GM12878 (cell line): ENCODE results near the gene NFATC1. TPM values are rescaled to one million over a fixed set of nuclear protein-coding genes. Genes with fewer than 3 reads are reported as not detected.

Experiments
- ATAC-seq: fragments of 200-7000 bp; cut with Tn5 transposase; 3 replicates; pipeline ENCODE4 v1.9.1; 2020; ENCODE audit warnings: mild to moderate bottlenecking, moderate library complexity
- BruUV-seq: library from RNA; stranded (reverse); fragments of 400-500 nt; replicated peaks from 2 replicates; lab custom pipeline; 2021; lab: Mats Ljungman, UMichigan
- CTCF ChIA-PET: fragments of 300-600 bp; sonication (Branson Sonifier 250); formaldehyde crosslinking; extraction: SDS; loops from one replicate; lab custom pipeline; 2021; ENCODE audit warnings: inconsistent platforms; lab: Yijun Ruan, JAX
- POLR2A ChIA-PET: fragments of 350-600 bp; formaldehyde crosslinking; extraction: SDS; loops from one replicate; lab custom pipeline; 2021; ENCODE audit warnings: inconsistent platforms; lab: Charles Lee
- RAD21 ChIA-PET: fragments of 300-600 bp; sonication (Branson Sonifier 250); formaldehyde crosslinking; loops from one replicate; lab custom pipeline; 2023; ENCODE audit warnings: antibody characterized with exemption; ENCODE audit not compliant: unreplicated experiment; lab: Charles Lee
- SMC1A ChIA-PET: fragments of 300-600 bp; sonication (Branson Sonifier 250); formaldehyde crosslinking; loops from one replicate; lab custom pipeline; 2023; ENCODE audit not compliant: unreplicated experiment, uncharacterized antibody; lab: Charles Lee
- DNase-seq: peaks from one replicate; pipeline ENCODE4 v3.0.0-alpha.2; 2011; ENCODE audit warnings: low read depth, low spot score
- FAIRE-seq: peaks from 3 replicates; lab custom pipeline; 2011; peaks lifted over from hg19 to GRCh38; lab: Jason Lieb, UNC
- H2AFZ ChIP-seq: 2 replicates; pipeline ENCODE4 v1.6.0; 2011; ENCODE audit warnings: low read depth, low read length, control low read depth; ENCODE audit not compliant: control insufficient read depth
- H3K27ac ChIP-seq: 2 replicates; pipeline ENCODE4 v1.5.1; 2011; ENCODE audit warnings: control low read depth; ENCODE audit not compliant: control insufficient read depth, insufficient read depth
- H3K27me3 ChIP-seq, 2 experiments: replicated peaks in 1 of 2; 2 replicates each; pipeline versions ENCODE4 v1.6.0 to v1.6.1; 2011; ENCODE audit warnings: low read length in 1 of 2; ENCODE audit not compliant: control insufficient read depth in 2 of 2, insufficient read depth in 2 of 2
- H3K36me3 ChIP-seq, 2 experiments: 2 replicates each; pipeline ENCODE4 v1.5.1; 2011; ENCODE audit warnings: low read length in 1 of 2; ENCODE audit not compliant: control insufficient read depth in 2 of 2, insufficient read depth in 2 of 2
- H3K4me1 ChIP-seq: 2 replicates; pipeline ENCODE4 v1.6.1; 2011; ENCODE audit warnings: mild to moderate bottlenecking, low read length, moderate library complexity, mixed read lengths; ENCODE audit not compliant: control insufficient read depth, insufficient read depth
- H3K4me2 ChIP-seq: 2 replicates; pipeline ENCODE4 v1.6.0; 2011; ENCODE audit warnings: control low read depth; ENCODE audit not compliant: control insufficient read depth, insufficient read depth
- H3K4me3 ChIP-seq: fragments of 200-600 bp; sonication (generic); 2 replicates; pipeline ENCODE4 v1.5.1; 2016
- H3K79me2 ChIP-seq: 2 replicates; pipeline ENCODE4 v1.6.0; 2011; ENCODE audit warnings: low read length; ENCODE audit not compliant: control insufficient read depth, insufficient read depth
- H3K9ac ChIP-seq: 2 replicates; pipeline ENCODE4 v1.8.0; 2011; ENCODE audit warnings: low read length, control low read depth, mixed read lengths; ENCODE audit not compliant: control insufficient read depth, insufficient read depth
- H3K9me3 ChIP-seq: replicated peaks from 3 replicates; pipeline ENCODE4 v1.5.1; 2011; ENCODE audit warnings: mild to moderate bottlenecking, low read length; ENCODE audit not compliant: control insufficient read depth, insufficient read depth
- H4K20me1 ChIP-seq: 2 replicates; pipeline ENCODE4 v1.6.0; 2011; ENCODE audit not compliant: control insufficient read depth, insufficient read depth
- BCL3 ChIP-seq: IDR thresholded peaks from 2 replicates; pipeline ENCODE4 v1.6.1; 2011; ENCODE audit warnings: borderline replicate concordance, low read depth, mild to moderate bottlenecking, moderate library complexity, low read length; ENCODE audit not compliant: insufficient read depth, poor library complexity, severe bottlenecking
- BHLHE40 ChIP-seq, 2 experiments: fragments of 450-650 bp in 1 of 2; IDR thresholded peaks; 2 replicates each; pipeline ENCODE4 v1.6.1; 2011 to 2017; ENCODE audit warnings: low read depth in 2 of 2, borderline replicate concordance in 1 of 2, improper control_type of control experiment in 1 of 2, low read length in 1 of 2, mild to moderate bottlenecking in 1 of 2
- CHD4 ChIP-seq: fragments of 200-600 bp; sonication (generic); IDR thresholded peaks from 2 replicates; pipeline ENCODE4 v1.6.1; 2016; ENCODE audit warnings: mild to moderate bottlenecking
- E4F1 ChIP-seq: fragments of 450-650 bp; IDR thresholded peaks from 2 replicates; pipeline ENCODE4 v1.6.1; 2018; ENCODE audit warnings: borderline replicate concordance, mild to moderate bottlenecking; ENCODE audit not compliant: partially characterized antibody
- ELK1 ChIP-seq: IDR thresholded peaks from 2 replicates; pipeline ENCODE4 v1.6.1; 2012; ENCODE audit warnings: low read depth, low read length, improper control_type of control experiment
- FOXK2 ChIP-seq: fragments of 450-650 bp; IDR thresholded peaks from 2 replicates; pipeline ENCODE4 v1.6.1; 2017; ENCODE audit warnings: mild to moderate bottlenecking, moderate library complexity
- IKZF1 ChIP-seq: fragments of 450-650 bp; conservative IDR thresholded peaks from 2 replicates; pipeline ENCODE4 v1.6.1; 2017; ENCODE audit warnings: antibody characterized with exemption, mild to moderate bottlenecking
- MTA2 ChIP-seq: fragments of 450-650 bp; IDR thresholded peaks from 2 replicates; pipeline ENCODE4 v1.6.1; 2016; ENCODE audit warnings: low read depth, mild to moderate bottlenecking, moderate library complexity
- NFYB ChIP-seq: IDR thresholded peaks from 2 replicates; pipeline ENCODE4 v1.6.1; 2011; ENCODE audit warnings: low read depth, mild to moderate bottlenecking, low read length, improper control_type of control experiment, moderate library complexity; ENCODE audit not compliant: insufficient read depth
- SMAD5 ChIP-seq: IDR thresholded peaks from 2 replicates; pipeline ENCODE4 v1.6.1; 2016; ENCODE audit warnings: antibody characterized with exemption, low read depth
- SMARCA5 ChIP-seq: fragments of 450-650 bp; IDR thresholded peaks from 2 replicates; pipeline ENCODE4 v1.6.1; 2017; ENCODE audit warnings: mild to moderate bottlenecking
- SP1 ChIP-seq: IDR thresholded peaks from one replicate; pipeline ENCODE4 v1.6.1; 2011; ENCODE audit warnings: low read depth, low read length
- SUPT20H ChIP-seq: IDR thresholded peaks from 2 replicates; pipeline ENCODE4 v1.6.1; 2011; ENCODE audit warnings: low read depth, mild to moderate bottlenecking, low read length, moderate library complexity, borderline replicate concordance; ENCODE audit not compliant: control insufficient read depth
- TARDBP ChIP-seq: IDR thresholded peaks from 2 replicates; pipeline ENCODE4 v1.6.1; 2016; ENCODE audit warnings: borderline replicate concordance
- ZBED1 ChIP-seq: IDR thresholded peaks from 2 replicates; pipeline ENCODE4 v1.6.1; 2016; ENCODE audit warnings: borderline replicate concordance
- WGBS: methylation state at CpG from one replicate; pipeline ENCODE4 v1.1.6; 2016; ENCODE audit warnings: low lambda C conversion rate; ENCODE audit not compliant: insufficient replicate concordance, insufficient coverage; ENCODE audit errors: missing lambda C conversion rate; 5-methylcytosine and 5-hydroxymethylcytosine counted together
- in situ Hi-C: fragments of 300-500 bp; cut with MboI; formaldehyde crosslinking; loops from 9 replicates; pipeline ENCODE4 v1.14.3; 2018; ENCODE audit warnings: mixed read lengths
- intact Hi-C: fragments of 100-400 bp; cut with micrococcal nuclease; formaldehyde crosslinking; loops from one replicate; pipeline ENCODE4 v1.14.2; 2022; ENCODE audit not compliant: unreplicated experiment
- polyA plus RNA-seq, 11 experiments: library from polyadenylated mRNA; depleted of rRNA in 4 of 11; unstranded in 6 of 11; stranded (reverse) in 5 of 11; fragments of >200 nt; fragmentation: Nextera tagmentation in 4 of 11; fragmentation: Illumina TruSeq in 1 of 11; extraction: Ambion mirVana in 4 of 11; extraction: Trizol in 1 of 11; gene quantifications; 1 replicate in 1 of 11; 2 replicates in 10 of 11; pipeline versions ENCODE4 v1.2.1 to v1.2.3, GENCODE V29; 2011 to 2016; ENCODE audit warnings: inconsistent platforms in 2 of 11, missing spikeins in 2 of 11, low read depth in 1 of 11
- total RNA-seq, 4 experiments: library from RNA; depleted of rRNA in 3 of 4; stranded (reverse); fragments of >200 nt in 3 of 4; fragmentation: Illumina TruSeq in 1 of 4; extraction: Trizol in 1 of 4; gene quantifications; 2 replicates each; pipeline versions ENCODE4 v1.2.1 to v1.2.3, GENCODE V29; 2013 to 2021

NFATC1 gene
- total and polyA plus RNA-seq, 10 of the 15 experiments (the other 5 are each of a cell fraction or from before 2014, with no cell fraction given): 0.84 to 20.8 (median 5.1) TPM

- no peak overlapping the region for H3K27ac ChIP-seq
- no peak for TF ChIP-seq SMAD5
- no peak for TF ChIP-seq CHD4
- no peak for TF ChIP-seq ELK1
- no peak for TF ChIP-seq ZBED1
- TF ChIP-seq BHLHE40 (IDR thresholded peaks at IDR 0.05; ENCODE audit: borderline replicate concordance in 1 of 2, low read depth in 2 of 2, low read length in 1 of 2): no peak
- TF ChIP-seq NFYB: no peak
- TF ChIP-seq SMARCA5: no peak
- TF ChIP-seq TARDBP: no peak
- TF ChIP-seq IKZF1: no peak
- no peak for TF ChIP-seq FOXK2
- no peak for TF ChIP-seq E4F1
- no peak for TF ChIP-seq SP1
- no peak for TF ChIP-seq SUPT20H
- no peak for TF ChIP-seq MTA2
- no peak for TF ChIP-seq BCL3
- ChIA-PET POLR2A (no interaction called here), RAD21 (no interaction called here), CTCF (no interaction called here), SMC1A (no interaction called here)
- FAIRE-seq: no peak
- peaks cover 18 to 22% of the 10 kb centered on the region in 2 experiments for H3K36me3 ChIP-seq
- no peak for ATAC-seq
- H3K4me1 ChIP-seq: no peaks in the 10 kb centered on the region
- H3K79me2 ChIP-seq: no peaks in the 10 kb centered on the region
- no peak overlapping the region for H2AFZ ChIP-seq
- H3K27me3 ChIP-seq: no peaks in the 10 kb centered on the region
- H3K9ac ChIP-seq: no peak overlapping the region
- no peak overlapping the region for H3K4me2 ChIP-seq
- no peaks in the 10 kb centered on the region for H4K20me1 ChIP-seq
- DNase-seq: no peak
- H3K4me3 ChIP-seq: no peak overlapping the region
- WGBS: 72% methylated on average over 5 of the region's 5 CpGs
- in situ Hi-C loops: no loop called here
- H3K9me3 ChIP-seq: no peaks in the 10 kb centered on the region
- intact Hi-C loops: no loop called here
- BruUV-seq: no TSS peak
These were observed 47.7 kb upstream of the NFATC1 start for GRCh38 chr18:79348066-79348465.
